T follicular helper cell (primary cell): ENCODE data around the gene SLF2.
"Not testable (repeated sequence)": the region's sequence is repeated elsewhere in the genome, so short reads cannot be mapped to it uniquely, and the experiment has no call there.

Source experiments
- DNase-seq: peaks from one replicate; pipeline ENCODE4 v3.0.0-alpha.2; 2020; ENCODE audit warnings: low read depth

SLF2 gene

GRCh38 chr10:100878291-100878910 lies 34.4 kb upstream of the SLF2 start:
- peak; percentile 3 for DNase-seq

- DNase-seq = no peak
Measured at GRCh38 chr10:100879741-100880360, 32.9 kb upstream of the SLF2 start.

GRCh38 chr10:100881556-100882213 lies 31.1 kb upstream of the SLF2 start:
- DNase-seq = no peak

GRCh38 chr10:100882252-100882651 lies 30.5 kb upstream of the SLF2 start:
- DNase-seq = no peak

GRCh38 chr10:100882671-100883311 lies 30.0 kb upstream of the SLF2 start:
- DNase-seq = no peak

- DNase-seq = no peak
Measured at GRCh38 chr10:100883312-100883821, 29.4 kb upstream of the SLF2 start.

- DNase-seq = not testable (repeated sequence)
Measured at GRCh38 chr10:100885611-100886010, 27.2 kb upstream of the SLF2 start.

- no peak for DNase-seq
Measured at GRCh38 chr10:100886091-100886490, 26.7 kb upstream of the SLF2 start.

GRCh38 chr10:100886521-100886920 lies 26.2 kb upstream of the SLF2 start:
- no peak for DNase-seq

- no peak for DNase-seq
Measured at GRCh38 chr10:100886963-100887362, 25.8 kb upstream of the SLF2 start.

GRCh38 chr10:100887761-100888296 lies 24.9 kb upstream of the SLF2 start:
- DNase-seq = no peak

GRCh38 chr10:100888957-100889356 lies 23.8 kb upstream of the SLF2 start:
- no peak for DNase-seq

- DNase-seq = no peak
Measured at GRCh38 chr10:100889546-100889945, 23.2 kb upstream of the SLF2 start.

GRCh38 chr10:100890141-100890672 lies 22.6 kb upstream of the SLF2 start:
- DNase-seq = no peak

- DNase-seq = no peak
Measured at GRCh38 chr10:100890673-100891317, 22.0 kb upstream of the SLF2 start.

GRCh38 chr10:100894033-100894432 lies 18.7 kb upstream of the SLF2 start:
- DNase-seq = no peak

- no peak for DNase-seq
Measured at GRCh38 chr10:100894589-100895294, 18.0 kb upstream of the SLF2 start.

- no peak for DNase-seq
Measured at GRCh38 chr10:100895346-100895745, 17.4 kb upstream of the SLF2 start.

- DNase-seq = no peak
Measured at GRCh38 chr10:100895896-100896295, 16.9 kb upstream of the SLF2 start.

- DNase-seq = no peak
Measured at GRCh38 chr10:100896876-100897461, 15.8 kb upstream of the SLF2 start.

- DNase-seq = no peak
Measured at GRCh38 chr10:100897976-100898375, 14.8 kb upstream of the SLF2 start.
